GM19397 (cell line): Measurements from ENCODE around the gene RSPH10B2.
A peak's percentile ranks its signal among the peaks of the same experiment; 100 is the strongest.
"Not testable (repeated sequence)": the region's sequence is repeated elsewhere in the genome, so short reads cannot be mapped to it uniquely, and the experiment has no call there.

Experiments used
- ATAC-seq: cut with Tn5 transposase; IDR thresholded peaks from one replicate; pipeline ENCODE4 v1.9.1; 2021; ENCODE audit warnings: mild to moderate bottlenecking, moderate library complexity; ENCODE audit not compliant: unreplicated experiment

The RSPH10B2 gene

DNA sequence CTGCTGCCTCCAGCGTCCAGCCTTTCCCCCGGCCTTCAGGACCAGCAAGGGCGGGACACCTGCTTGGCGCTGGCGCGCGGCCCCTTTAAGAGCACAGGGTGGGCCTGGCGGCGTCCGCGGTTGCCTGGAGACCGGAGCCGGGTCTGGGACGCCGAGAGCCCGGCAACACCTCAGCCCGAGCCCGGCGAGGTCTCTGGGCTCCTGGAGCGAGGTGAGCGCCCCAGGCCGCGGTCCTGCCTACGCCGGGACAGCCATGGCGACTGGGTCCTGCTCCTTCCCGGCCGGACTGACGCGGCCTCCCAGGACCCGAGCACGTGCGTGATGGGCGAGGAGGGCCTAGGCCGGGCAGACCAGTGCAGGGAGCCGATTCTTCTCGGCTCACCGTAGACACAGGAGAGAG is at the start of gene RSPH10B2:
RSPH10B2 (plus strand) TSS at position 140 of the 400 bp plus-strand sequence. CDS start 3,575 bp downstream, outside the sequence.
- ATAC-seq: not testable (repeated sequence)

DNA sequence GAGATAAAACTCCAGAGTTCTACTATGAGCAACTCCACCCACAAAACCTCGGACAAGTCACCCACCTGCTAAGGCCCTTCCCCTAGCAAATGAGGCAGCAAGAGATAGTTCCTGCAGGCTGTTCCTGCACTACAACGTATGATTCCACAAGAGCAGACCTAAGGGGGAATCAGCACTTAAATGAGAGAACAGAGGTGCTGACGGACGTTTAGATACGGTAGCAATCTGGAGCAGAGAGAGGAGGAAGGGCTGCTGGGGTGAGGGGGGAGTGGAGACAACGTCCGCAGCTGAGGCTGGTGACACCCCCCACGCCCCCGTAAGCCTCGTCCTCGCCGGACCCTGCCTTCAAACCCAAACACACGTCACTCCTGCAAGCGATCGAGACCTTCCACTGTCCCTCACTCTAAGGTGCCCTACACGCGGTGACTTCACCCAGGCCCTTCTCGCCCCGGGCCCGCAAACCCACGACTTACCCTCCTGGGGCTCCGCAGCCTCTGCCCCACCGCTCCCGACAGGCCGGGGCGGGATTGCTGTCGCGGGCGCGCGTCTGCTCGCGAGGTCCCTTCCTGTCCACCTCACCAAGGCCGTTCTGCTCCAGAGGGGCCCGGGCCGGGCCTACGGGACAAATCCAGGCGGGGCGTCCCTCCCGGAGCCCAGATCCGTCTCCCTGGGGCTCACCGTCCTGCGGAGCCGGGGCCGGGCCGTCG is 47.8 kb upstream of the RSPH10B2 start:
- peak; percentile 35 for ATAC-seq

DNA sequence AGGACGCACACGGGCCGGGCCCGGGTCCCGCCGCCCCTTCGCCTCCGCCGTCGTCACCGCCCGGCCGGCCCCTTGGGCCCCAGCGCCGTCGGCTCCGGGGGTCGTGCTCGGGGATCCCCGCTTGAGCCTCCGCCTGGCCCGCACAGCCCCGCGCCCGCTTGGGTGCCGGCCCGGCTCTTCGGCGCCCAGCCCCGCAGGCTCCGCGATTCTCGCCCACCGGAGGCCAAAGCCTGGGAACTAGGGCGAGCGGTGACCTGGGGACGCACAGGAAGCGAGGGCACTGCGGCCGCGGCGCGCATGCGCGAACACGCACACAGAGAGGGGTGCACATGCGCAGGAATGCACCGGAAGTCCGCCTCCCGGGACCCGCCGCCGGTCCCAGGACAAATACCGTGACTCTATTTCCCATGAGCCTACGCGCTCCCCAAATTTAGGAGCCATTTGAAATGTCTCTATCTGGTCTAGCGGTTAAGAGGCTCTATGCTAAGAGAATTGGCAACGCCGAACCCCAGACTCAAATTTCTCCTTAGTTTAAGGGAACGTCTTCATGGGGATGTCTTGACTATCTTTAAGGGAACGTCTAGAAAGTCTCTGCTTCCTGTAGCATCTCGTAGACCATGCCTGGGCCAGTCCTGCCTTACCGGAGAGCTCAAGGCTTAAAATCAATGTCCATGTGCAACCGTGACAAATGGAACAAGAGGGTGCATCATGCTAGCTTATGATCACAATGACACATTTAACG is 47.1 kb upstream of the RSPH10B2 start, which contains the start of gene ZNF12:
ZNF12 (minus strand) TSS at position 282 of the 742 bp plus-strand sequence. CDS start 1,774 bp downstream, outside the sequence.
- peak; percentile 88 for ATAC-seq

DNA sequence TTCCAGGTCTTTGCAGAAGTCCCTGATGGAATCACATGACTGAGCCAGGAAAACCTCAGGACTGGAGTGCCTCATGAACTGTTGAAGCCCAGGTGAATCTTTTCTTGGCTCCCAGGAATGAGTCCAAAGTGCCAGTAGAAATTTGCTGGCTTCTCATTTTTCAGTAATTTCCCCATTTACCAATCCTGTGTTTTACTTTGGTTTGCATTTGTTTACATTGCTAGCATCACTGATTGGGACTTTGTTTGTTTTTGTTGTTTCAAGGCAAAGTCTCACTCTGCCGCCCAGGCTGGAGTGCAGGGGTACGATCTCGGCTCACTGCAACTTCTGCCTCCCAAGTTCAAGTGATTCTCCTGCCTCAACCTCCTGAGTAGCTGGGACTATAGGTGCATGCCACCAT is 45.6 kb upstream of the RSPH10B2 start:
- ATAC-seq: no peak

DNA sequence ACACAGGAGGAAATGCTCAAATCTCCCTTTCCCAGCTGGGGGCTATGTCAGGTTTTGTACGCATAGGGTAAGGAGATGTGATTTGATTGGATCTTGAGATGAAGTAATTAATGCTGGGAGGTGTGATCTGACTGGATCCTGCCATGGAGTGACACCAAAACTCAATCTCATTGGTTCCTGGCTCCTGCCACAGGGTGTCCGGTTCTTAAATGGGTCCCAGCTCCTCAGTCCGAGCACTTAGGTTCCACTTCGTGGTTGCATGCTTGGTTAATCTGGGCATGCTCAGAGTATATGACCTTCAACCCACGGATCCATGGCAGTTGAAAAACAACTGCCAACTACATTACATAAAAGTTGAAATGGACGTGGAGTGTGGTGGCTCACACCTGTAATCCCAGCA is 44.1 kb upstream of the RSPH10B2 start:
- no peak for ATAC-seq

DNA sequence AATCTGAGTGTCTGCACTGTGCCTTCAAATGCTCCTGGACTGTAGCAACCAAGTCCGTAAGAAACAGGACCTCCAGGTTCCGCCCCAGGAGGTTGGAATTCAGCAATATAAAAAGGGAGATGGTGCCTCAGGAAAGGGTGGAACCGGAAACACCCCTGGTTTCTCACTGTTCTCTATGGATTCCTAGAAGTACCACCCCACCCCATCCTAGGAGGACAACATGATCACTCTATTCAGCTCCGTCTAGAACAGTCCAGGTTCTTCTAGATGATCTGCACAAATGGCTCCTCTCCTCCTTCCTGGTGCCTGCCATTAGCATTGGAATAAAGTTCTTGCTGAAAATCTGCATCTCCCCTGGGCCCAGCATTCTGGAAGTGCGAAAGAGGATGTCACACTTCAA is 39.5 kb upstream of the RSPH10B2 start:
- ATAC-seq: no peak

DNA sequence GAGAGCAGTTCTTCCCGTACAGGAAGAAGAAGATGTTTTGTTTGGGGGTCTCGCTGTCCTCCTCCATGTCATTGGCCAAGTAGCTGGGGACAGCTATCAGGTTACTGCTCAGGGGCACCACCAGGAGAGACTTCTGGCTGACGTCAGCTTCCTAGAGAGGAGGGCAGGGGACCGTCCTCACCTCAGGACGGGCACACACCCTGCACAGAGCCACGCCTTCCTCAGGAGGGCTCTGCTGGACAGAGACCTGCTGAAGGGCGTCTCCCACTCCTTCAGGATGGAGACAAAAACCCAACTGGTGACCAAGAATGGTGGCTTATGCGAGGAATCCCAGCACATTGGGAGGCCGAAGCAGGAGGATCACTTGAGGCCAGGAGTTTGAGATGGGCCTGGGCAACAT is 38.0 kb upstream of the RSPH10B2 start:
- ATAC-seq: not testable (repeated sequence)

DNA sequence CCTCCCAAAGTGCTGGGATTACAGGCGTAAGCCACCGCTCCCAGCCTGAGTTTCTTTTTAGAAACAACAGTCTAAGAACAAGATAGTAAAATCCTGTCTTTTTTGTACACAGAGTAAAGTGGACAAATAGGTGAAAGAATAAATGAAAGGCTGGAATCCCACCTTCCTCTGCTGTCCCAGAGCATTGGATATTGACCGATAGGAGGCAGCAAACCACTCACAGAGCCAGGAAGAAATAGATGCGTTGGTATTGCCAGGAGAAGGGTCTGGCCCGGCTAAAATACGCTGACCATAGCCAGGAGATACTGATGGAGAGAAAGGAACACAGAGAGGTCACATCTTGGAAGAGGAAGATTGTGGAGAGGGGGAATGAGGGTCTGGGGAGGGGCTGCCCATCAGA is 35.8 kb upstream of the RSPH10B2 start:
- ATAC-seq: no peak

DNA sequence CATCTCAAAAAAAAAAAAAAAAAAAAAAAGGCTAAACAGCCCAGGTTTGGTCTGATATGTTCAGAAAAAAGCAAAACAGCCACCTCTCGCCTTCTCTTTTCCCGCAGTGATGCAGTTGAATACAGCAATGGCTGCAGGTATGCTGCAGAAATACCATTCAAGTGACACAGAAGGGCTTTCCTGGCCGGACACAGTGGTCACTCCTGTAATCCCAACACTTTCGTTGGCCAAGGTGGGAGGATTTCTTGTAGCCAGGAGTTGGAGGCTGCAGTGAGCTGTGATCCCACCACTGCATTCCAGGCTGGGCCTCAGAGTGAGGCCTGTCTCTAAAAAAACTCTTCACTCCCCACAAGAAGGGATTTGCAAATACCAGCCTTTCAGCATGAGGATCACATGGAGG is 29.6 kb upstream of the RSPH10B2 start:
- ATAC-seq: not testable (repeated sequence)

DNA sequence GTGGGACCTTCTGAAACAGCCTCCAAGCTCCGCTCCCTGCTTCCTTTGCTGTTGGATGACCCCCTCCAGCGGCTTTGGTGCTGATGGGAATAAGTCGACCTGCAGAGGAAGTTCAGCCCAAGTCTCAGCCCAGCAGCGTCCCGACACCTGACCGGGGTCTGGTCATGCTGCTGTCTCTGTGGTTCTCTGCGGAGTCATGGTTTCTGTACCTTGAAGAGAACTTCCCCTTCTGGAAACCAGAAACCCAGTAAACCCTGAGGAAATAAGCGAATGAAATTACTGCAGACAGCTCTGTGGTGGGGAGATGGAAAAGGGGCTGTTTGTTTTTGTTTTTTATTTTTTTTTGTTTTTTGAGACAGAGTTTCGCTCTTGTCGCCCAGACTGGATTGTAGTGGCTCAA is 28.9 kb upstream of the RSPH10B2 start:
- ATAC-seq: peak; percentile 47

DNA sequence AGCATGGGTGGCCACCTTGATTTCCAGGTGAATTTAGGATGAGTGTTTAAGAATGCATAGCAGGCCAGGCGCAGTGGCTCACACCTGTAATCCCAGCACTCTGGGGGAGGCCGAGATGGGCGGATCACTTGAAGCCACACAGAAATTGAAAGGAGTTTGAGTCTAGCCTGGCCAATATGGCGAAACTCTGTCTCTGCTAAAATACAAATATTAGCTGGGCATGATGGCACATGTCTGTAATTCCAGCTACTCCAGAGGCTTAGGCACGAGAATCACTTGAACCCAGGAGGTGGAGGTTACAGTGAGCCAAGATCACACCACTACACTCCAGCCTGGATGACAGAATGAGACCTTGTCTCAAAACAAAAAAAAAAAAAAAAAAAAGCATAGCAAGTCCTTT is 27.6 kb upstream of the RSPH10B2 start:
- ATAC-seq: not testable (repeated sequence)

DNA sequence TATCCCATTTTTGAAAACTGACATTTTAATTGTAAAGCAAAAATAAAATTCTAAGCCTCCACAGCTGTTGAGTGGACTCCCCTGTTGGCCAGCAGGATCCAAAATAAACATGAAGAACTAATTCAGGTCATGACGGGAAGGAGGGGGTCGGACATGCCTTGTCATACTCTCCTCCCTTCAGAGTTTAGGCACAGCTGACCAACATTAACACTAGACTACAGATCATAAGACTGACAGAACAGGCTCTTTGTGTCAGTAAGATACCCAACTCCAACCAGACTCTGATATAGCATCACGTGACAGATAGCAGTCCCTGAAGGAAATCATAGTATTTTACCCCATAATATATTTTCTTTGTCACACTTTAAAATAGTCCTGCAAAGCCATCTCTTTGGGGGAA is 26.2 kb upstream of the RSPH10B2 start:
- ATAC-seq: no peak

DNA sequence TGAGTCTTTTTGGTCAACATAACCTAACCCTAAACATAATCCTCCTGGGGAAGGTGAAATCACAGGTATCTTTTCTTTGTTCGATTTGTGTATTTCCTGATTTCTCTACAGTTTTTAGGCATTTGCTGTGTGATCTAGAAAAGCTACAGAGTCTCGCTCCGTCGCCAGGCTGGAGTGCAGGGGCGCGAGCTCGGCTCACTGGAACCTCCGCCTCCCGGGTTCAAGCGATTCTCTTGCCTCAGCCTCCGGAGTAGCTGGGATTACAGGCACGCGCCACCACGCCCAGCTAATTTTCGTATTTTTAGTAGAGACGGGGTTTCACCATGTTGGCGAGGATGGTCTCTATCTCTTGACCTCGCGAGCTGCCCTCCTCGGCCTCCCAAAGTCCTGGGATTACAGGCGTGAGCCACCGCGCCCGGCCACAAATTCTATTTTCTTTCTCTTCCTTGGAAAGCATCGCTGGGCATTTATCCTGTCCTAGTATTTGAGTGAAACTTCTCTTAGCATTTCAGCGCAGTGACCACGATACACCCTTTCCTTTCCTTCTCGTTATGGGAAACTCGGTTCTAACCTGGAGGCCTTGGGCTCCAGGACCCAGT is 24.9 kb upstream of the RSPH10B2 start:
- not testable (repeated sequence) for ATAC-seq

DNA sequence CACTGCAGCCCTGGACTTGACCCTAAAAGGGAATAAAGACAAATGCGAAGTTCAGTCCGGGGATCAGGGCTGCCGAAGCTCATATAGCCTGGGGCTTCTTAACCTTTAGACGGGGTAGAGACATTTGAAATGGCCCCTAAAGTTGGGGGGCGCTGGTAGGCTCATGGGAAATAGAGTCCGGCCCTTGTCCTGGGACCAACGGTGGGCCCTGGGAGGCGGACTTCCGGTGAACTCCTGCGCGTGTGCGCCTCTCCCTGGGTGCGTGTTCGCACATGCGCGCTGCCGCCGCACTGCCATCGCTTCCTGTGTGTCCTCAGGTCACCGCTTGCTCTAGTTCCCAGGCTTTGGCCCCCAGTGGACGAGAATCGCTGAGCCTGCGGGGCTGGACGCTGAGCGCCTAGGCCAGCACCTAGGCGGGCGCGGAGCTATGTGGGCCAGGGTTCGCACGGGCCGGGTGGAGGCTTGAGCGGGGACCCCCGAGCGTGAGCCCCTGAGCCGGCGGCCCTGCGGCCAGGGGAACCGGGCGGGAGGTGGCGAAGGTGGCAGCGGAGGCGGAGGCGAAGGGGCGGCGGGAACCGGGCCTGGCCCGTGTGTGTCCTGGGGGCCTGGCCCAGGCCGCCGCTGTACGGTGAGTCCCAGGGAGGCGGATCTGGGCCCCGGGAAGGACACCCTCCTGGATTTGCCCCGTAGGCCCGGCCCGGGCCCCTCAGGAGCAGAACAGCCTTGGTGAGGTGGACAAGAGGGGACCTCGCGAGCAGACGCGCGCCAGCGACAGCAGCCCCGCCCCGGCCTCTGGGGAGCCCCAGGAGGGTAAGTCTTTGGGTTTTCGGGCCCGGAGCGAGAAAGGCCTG is 24.2 kb upstream of the RSPH10B2 start:
- peak; percentile 92 for ATAC-seq

DNA sequence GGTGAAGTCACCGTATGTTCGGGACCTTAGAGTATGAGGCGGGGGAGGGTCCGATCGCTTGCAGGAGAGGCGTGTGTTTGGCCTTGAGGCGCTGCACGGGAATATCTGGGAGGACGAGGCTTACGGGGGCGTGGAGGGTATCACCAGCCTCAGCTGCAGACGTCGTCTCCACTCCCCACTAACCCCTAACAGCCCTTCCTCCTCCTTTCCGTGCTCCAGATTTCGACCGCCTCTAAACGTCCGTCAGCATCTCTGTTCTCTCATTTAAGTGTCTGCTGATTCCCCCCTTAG is 23.6 kb upstream of the RSPH10B2 start:
- ATAC-seq: no peak

DNA sequence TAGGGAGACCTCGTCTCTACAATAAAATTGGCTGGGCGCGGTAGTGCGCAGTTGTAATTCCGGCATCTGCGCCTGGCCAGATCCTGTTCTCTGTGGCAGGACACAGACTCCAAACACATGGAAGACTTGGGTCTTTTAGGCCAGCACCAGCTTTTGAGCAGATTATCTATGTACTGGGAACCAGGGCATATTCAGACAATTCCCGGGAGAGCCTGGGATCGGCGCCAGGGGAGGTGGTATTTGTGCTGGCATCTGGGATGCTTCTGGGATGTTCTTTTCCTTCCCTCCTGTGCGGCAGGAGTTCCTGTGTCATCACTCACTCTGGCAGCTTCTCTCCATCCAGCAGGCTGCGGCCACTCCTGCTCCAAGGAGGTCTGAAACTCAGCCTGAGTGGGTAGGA is 15.5 kb upstream of the RSPH10B2 start:
- not testable (repeated sequence) for ATAC-seq

DNA sequence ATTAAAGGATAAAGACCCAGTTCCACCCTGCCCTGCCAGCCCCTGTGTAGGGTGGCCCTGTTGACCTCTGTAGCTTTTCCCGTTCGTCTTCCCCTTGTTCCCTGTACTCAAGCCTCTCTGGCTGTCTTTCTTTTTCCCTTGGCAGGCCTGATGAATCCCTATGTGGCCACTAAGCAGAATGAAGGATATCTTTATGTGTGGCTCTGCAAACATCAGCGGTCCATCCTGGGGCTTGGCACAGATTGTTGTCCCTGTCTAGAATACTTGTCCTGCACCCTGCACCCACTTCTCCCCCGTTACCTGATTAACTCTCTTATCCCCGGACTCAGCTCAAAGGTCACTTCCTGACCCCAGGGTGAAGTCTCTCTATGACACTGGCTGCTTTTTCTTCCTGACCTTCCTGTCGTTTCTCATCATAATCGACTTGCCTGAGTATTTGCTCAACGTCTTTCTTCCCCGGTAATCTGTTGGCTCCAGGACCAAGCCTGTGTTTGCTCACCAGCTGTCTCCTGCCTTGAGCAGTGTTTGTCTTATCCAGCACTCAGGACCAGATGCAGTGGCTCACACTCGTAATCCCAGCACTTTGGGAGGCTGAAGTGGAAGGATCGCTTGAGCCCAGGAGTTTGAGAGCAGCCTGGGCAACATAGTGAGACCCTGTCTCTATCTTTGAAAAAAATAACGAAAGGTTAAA is 9.3 kb upstream of the RSPH10B2 start:
- ATAC-seq: not testable (repeated sequence)

DNA sequence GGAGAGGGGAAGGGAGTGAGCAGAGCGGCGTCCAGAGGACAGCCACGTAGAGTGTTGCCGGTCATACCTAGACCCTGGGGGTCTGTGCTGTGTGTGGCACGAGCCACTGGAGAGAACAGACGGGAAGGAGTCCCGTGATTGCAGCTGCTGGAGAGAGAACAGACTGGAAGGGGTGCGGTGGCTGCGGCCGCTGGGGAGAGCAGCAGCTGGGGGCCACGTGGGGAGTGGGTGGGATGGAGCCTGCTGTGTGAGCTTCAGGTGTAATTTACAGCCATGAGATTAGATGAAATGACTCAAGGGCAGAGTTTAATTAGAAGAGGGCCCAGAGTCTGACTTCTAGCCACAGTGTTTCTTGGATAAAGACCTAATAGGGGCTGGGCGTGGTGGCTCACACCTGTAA is 4.6 kb upstream of the RSPH10B2 start:
- ATAC-seq: not testable (repeated sequence)

DNA sequence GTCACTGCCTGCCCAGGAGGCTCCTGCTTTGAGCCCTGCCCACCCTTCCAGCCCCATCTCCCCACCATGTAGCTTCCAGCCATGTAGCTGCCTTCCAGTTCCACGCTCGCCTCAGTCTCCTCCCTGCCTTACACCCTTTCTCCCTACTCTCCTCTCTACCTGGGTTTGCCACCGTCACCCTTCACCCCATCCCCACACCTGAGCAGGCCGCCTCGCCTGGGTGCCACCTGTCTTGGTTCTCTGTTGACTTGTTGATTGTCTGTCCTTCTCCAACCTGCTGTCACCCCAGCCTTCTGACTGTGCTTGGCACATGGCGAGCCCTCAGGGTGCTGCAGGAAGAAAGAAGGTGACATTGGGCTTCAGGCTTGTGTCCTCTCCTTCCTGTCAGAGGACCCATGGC is 3.7 kb upstream of the RSPH10B2 start:
- not testable (repeated sequence) for ATAC-seq

DNA sequence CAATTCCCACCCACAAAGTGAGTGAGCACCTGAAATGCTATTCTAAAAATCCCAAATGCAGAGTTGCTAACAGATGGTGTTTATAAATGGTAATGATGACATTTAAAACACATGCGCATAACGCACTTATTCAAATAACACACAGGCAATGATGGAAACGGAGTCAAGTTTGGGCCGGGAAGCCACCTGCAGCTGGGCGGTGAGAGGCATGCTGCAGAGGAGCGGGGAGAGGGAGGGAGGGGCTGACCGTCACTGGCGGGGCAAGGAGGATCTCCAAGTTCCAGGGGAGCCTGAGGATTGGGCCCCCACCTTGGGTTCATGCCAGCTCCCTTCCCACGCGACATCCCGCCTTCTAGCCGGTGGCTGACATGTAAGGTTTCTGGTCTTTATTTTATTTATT is 7.3 kb downstream of the RSPH10B2 start:
- ATAC-seq: not testable (repeated sequence)
